Stimulated activated CD4-positive, alpha-beta T cell treated with anti-CD3 and anti-CD28 coated beads, Interleukin-15, amount 100 ng/mL, for 24 hours (primary cell): ENCODE measurements around the gene MZF1.

Experiments used
- DNase-seq: peaks from one replicate; pipeline ENCODE4 v3.0.0-alpha.2; 2020

MZF1 gene

DNA sequence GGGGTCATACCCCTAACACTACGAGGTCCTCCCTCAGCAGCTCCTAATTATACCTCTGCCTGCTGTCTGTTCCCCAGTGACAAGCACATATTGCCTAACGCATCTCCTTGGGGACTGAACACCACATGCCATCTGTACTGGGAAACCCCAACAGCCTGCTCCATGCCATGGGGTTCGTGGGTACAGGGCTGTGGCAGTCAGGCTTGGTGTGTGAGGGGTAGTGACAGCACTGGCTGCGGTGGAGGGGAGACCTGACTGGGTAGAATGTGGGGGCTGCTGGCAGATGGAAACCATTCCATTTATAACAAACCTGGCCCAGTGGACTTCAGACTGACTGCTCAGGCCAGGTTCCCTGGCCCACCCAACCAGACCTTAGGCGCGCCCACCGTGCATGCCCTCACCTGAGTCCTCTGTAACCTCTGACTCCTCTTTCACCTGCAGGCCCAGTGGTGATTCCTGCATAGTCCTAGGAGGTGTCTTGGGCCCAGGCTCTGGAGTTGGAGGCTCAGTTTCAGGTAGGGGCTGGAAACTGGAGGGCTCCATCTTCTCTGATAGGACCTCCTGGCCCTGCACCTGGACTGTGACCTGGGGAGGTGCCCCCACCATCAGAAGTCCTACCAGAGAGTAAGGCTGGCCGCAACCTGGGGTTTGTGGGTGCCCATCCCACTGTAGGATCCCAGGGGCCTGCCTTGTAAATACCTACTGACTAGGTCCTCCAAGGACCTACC lies 3.0 kb downstream of the MZF1 start:
- no peak for DNase-seq

DNA sequence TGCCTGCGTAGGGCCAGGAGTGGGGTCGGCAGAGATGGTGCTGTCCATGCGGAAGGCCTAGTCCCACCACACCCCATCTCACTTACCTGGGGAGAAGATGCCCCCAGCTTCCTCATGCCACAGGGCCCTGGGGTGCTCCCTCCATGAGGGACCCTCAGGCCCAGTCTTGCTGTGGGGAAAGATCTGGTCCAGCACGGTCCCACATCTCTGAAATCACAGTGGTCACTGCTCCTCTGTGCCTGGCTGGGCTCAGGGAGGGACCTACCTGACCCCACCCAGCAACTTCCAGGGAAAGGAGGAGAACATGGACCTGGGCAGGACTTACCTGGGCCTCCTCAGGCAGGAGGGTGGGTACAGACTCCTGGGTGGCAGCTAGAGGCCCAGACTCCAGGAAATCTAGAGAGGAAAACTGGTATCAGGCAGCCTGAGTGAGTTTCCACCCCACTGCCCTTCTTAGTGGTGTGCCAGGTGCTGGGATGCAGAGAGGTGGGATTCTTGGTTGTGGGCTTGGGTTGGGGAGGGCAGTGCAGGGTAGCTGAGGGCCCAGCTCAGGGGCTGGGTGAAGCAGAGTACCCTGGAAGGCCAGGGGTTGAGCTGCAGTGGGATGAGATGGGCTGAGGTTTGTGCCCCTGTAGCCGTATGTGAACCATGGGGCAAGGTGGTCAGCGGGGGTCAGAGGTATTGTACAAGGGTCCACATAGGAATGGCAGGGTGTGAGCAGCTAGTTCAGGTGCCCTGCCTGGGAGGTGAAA lies 3.8 kb downstream of the MZF1 start:
- DNase-seq = no peak

DNA sequence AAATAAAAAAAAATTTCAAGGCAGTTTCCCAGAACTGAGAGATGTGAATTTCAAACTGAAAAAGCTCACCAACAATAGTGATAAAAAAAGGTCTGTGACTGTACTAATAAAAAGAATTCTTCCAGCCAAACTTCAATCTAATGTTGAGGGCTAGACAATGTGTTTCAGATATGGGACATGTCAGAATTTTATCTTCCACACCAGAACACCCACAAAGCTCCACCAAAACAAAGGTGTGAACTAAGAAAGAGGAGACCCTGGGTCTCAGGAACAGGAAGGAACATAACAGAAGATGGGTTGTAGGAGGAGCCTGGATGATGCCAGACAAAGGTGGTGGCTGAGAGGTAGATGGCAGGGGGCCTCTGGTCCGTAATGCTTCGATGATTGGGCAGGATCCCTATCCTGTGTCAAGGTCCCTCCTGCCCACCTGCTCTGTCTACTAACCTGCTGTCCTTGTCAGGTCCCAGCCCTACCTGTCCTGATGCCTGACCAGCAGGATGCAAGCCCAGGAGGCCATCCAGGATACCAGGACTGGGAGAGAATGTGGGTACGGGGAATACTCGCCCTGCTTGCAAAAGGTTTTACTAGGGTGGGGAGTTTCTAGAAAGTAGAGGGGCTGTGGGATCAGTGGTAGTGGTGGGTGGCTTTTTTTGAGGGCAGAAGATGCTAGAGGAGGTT lies 4.5 kb downstream of the MZF1 start:
- no peak for DNase-seq

DNA sequence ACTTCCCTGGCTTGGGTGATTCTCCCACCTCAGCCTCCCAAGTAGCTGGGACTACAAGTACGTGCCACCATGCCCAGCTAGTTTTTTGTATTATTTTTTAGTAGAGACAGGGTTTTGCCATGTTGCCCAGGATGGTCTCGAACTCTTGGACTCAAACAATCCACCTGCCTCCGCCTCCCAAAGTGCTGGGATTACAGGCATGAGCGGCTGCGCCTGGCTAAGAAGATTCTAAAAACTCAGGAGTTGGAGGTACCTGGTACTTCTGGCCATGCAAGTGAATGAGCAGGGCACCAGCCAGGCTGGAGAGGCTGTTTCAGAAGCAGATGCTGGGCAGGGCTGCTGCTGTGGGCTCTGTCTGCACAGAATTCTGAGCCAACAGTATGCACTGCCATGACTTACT lies 6.1 kb downstream of the MZF1 start:
- no peak for DNase-seq

DNA sequence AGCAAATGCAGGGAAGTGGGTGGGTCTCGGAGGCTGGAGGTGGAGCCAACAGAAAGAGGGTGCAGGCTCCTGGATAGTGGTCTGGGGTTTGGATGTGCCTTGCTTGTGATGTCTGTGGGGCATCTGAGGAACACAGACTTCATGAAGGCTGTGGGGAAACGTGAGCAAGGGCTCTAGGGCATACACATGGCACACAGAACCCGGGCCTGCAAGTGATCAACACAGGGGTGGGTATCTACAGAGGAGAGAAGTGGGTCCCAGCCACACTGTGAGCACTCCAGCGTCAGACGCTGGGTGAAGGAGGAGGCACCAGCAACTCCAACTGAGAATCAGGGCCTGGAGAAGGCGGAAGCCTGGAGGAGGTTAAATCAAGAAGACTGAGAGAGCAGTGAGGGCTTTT lies 9.3 kb downstream of the MZF1 start:
- no peak for DNase-seq

DNA sequence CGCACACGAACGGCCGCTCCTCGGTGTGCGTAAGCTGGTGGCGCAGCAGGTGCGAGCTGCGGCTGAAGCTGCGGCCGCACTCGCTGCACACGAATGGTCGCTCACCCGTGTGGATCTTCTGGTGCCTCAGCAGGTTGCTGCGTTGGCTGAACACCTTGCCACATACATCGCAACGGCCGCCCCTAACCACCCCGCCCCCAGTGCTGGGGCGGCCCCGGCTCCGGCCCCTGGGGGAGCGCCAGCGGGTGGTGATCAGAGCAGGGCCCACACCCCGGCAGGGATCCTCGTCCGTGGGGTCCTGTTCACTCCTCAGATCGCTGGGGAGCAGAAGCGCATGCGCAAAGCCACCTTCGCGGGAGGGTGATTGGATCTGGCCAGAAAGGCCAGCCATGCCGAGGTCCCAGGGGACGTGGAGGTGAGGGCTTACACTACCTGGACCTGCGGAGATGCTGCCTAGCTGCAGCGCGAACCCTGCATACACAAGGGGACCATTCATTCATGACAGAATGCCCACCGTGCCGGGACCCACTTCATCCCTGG lies 10.0 kb downstream of the MZF1 start:
- peak; percentile 60 for DNase-seq

DNA sequence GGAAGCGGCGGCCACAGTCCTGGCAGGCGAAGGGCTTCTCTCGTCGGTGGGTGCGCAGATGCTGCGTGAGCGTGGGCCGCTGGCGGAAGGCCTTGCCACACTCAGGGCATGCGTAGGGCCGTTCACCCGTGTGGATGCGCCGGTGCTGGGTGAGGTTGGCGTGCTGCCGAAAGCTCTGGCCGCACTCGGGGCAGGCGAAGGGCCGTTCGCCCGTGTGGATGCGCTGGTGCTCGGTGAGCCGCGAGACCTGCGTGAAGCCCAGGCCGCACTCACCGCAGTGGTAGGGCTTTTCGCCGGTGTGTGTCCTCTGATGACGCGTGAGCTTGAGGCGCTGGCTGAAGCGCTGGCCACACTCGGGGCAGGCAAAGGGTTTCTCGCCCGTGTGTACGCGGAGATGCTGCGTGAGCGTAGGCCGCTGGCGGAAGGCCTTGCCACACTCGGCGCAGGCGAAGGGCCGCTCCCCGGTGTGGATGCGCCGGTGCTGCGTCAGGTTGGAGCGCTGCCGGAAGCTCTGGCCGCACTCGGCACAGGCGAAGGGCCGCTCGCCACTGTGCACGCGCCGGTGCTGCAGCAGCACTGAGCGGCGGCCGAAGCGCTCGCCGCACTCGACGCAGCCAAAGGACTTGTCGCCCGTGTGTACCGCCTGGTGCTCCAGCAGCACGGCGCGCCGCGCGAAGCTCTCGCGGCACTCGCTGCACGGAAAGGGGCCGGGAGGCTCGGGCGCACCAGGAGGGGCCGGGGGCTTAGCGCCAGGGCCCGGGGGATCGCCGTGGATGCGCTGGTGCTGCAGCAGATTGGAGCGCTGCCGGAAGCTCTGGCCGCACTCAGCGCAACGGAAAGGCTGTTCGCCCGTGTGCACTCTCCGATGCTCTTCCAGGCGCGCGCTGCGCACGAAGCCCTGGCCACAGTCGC lies 10.8 kb downstream of the MZF1 start:
- peak; percentile 65 for DNase-seq

DNA sequence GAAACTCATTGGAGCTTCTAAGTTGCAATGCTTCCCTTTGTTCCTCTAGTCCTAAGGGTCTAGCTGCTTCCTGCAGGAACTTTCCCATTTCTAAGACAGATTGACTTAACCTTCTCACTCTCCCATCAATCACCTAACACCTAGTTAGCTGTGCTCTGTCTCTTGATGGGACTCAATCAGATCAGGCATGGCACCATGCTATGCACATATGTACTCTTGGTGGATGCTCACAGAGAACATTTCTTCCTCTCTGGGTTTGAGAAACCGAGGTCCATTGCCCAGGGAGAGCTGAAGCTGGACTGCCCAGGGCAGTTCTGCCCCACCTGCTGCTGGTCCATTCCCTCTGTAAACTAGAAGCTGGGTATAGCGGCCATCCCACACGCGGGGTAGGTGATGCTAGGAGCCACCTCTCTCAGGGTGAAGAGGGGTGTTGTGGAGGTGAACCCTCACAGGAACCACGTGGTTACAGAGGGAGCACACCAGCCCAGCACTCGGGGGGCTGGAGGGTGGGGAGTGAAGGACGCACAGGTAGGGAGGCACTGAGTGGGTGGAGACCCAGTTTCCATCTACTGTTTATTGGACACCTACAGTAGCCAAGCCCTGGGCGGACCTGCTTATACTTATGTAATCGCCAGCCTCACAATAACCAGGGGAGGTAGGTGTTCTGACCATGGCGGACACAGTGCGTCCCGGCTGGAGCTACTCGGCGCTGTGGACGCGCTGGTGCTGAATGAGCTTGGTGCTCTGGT lies 11.6 kb downstream of the MZF1 start:
- no peak for DNase-seq

DNA sequence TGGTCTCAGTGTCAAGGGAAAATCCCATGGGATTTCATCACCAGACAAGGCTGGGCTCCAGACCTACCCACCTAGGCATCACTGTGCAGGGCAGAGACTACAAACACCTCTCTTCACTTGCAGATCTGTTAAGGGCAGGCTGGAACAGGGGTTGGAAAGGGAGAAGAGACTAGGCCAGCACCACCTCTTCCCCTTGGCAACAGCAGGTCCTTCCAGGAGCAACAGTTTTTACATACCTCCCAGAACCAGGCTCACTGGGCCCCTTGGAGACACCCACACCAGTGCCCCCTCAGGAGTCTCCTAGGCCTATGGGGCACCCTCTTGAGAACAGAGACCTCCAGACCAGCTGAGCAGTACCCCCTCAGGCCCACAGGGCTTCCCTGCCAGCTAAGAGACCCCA lies 12.2 kb downstream of the MZF1 start:
- no peak for DNase-seq

DNA sequence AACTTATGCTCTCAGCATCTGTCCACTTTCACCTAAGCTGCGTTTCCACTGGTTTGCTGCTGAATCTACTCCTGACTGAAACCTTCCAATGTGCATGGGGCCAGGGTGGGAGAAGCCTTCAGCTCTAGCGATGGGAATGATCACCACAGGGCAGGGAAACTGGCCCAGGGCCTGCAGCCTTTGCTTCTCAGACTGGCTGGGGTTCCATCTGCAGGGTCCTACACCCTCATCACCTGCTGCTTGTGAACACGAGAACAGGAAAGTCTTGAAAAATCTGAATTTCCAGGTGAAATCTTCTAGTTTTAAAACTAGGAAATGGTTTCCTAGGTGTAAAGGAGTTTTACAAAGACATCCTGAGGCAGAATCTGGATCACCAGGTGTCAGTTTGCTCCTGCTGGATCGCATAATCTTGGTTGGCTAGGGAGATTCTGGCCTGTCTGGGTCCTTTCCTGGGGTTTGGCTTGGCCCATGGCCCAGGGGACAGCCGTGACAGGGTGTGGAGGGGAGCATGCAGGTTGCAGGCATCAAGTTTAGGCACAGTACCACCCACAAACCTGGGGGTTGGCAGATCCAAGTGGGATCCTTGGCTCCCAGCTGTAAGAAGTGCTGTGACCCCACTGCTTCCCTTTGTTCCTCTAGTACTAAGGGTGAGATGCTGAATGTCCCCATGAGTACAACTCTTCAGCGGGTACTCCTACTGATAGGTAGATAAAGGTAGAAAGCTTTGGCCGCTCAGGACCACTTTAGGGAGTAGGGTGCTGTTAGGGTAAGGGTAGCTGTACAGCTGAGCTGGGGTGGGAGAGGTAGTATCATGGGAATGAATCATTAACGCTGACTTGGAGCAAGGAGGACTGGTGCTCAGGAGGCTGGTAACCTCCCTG lies 12.9 kb downstream of the MZF1 start:
- no peak for DNase-seq

DNA sequence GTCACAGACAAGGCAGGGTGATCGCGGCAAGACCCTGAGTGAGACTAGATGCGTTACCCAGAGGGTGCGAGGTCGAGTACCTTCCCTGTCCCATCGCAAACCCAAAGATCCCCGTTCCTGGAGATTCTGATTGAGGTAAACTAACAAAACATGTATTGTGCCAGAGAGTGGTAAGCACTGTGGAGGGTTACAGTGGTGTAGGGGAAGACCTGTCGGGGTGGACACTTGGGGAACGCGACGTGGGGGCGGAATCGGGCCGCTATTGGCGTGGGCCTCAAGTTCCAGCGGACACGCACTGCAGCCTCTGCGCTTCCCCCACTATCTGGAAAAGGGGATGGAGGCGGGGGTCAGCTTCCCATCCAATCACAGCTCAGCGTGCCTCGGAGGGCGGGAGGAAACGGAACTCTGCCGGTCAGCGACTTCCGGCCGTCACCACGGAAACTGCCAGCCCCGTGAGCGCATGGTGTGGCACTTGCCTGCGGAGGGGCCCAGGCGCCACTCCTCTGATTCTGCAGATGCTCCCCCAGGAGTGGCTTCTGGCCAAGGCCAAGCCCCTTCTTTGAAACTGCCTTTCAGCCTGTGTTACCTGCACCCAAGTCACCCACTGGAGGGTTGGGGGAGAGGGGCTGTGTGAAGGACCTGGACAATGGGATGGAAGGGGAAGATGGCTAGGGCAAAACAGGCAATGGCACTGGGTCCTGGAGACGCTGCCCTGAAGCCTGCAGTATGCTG lies 13.7 kb downstream of the MZF1 start:
- peak; percentile 92 for DNase-seq

DNA sequence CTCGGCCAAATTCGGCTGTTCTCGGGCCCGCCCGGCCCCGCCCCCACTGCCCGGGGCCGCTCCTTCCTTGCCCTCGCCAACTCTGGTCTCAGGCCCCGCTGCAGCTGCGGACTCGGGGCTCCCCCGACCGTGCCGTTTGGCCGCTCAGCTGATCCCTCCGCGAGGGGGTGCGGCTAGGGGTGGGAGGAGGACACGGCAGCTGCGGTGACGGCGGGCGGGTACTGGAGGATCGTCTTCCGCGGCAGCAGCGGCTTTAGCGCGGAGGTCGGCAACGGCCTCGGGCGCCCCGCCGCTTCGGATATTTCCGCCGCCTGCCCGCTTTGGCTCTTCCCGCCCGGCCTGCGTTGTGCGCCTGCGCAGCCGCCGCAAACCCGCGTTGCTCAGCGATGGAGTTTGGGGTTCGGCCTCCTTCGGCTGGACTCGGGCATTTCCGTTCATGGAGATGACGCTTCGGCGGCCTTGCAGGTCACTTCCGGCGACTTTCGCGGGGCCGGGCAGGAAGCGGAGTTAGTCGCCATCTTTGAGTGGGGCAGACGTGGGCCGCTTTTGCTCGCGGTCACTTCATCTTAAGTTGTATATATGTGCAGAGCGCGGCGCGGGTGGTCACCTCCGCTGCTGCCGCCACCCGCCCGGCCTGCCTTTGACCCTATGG lies 14.4 kb downstream of the MZF1 start:
- peak; percentile 100 for DNase-seq

DNA sequence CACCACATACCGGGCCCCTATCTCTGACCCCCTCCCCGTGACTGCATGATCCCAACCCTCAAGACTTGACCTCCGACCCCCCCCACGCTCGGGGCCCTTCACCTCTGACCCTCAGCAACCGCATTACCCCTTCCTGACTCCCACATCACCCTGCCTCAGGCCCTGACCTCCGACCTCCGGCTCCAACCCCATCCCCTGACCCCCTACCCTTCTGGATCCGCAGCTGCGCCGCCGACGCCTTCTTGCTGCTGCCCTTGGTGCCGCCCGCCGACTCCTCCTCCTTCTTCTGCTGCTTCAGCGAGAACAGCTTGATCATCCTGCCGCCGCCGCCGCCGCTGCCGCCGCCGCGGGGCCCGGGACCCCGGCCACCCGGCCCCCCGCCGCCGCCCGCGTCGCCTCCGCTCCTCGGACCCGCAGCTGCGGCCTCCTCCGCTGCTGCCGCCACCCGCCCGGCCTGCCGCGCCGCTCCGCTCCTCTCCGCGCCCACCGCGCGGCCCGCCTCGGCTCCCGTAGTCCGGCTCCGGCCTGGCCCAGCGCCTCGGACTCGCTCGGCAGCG lies 15.0 kb downstream of the MZF1 start, which contains the start of gene UBE2M:
TSS of gene UBE2M (minus strand) at position 546 of the 557 bp plus-strand sequence. CDS start at position 316, 230 bp downstream.
- peak; percentile 72 for DNase-seq

DNA sequence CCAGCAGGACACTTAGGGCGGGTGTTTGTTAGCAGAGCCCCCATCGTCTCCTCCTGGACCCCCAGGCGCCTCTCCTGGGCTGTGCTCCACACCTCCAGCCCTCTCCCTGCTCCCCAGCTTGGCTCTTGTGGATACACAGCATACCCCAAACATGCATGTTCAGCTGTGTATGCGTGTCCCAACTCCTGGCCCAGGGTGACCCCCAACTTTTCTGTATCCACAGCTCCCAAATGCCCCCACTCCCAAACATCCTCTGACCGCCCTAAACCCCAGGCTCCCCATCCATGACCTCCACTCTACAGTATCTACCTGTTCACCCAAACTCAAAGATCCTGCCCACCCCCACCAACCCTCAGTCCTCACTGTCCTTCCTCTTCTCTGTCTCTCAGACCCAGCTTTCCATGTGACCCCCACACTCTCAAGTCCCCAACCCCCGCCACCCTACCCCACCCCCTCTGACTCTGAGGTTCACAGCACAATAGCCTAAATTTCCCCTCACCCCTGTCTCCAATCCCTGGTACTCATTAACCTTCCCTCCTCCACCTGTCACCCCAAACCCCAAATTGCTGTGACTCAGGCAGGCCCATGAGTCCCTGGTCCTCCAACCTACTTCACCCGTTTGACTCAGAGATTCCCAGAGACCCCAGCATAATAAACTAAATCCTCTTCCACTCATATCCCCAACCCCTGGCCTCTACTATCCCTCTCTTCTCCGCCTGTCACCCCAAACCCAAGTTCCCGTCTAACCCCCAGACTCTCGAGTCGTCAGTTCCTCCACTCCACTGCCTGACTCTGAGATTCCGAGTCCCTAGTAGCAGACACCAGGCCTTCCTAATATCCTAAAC lies 15.7 kb downstream of the MZF1 start:
- DNase-seq = no peak

DNA sequence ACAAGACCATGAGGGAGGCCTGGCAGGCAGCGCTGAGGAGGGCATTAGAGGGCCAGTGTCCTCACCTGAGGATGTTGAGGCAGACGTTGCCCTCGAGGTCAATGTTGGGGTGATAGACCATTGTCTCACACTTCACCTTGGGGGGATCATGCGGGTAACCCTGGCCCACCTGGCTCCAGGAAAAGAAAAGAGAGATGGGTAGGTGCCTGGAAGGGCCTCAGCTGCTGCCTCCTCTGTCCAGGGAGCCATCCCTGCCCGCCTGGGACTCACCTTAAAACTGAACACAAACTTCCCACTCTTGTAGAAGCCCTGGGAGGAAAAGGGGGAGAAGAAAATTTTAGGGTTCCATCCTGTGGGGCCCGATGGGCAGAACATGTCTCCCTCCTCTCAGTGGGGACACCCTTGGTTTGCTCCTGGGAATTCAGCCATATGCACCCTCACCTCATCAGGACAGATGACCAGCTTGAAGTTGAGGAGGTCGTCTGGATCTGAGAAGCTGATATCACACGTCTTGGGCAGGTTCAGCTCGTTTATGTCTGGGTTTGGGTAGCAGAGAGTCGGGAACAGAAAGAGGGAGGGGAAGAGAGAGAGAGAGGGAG lies 16.4 kb downstream of the MZF1 start:
- no peak for DNase-seq

DNA sequence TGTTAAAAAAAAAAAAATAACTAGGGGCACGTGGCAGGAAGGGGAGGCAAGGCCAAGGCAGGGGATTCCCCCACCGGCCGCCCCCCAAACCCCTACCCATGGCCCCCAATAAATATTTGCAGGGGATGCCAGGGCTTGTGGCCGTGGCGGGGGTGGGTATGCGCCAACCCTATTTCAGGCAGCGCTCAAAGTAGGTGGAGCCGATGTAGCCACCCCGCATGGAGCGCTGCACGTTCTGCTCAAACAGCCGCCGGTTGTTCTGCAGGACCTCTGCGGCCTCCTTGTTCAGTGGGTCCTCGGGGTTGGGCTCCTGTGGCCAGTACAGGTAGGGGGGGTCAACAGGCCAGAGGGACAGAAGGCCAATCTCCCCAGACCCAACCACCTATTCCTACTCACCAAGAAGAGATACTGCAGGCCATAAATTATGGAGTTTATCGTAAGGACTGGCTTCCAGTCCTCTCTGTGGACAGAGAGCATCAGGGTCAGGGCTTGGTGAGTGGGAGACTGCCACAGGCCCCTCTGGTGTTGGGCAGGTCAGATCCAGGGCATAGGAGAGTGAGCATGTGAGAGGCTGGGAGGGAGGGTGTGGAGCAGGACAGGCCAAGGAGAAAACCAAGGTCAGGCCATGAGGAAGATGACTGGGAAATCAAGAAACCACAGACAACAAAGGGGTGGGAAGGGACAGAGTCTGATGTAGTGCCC lies 17.1 kb downstream of the MZF1 start:
- DNase-seq = no peak

DNA sequence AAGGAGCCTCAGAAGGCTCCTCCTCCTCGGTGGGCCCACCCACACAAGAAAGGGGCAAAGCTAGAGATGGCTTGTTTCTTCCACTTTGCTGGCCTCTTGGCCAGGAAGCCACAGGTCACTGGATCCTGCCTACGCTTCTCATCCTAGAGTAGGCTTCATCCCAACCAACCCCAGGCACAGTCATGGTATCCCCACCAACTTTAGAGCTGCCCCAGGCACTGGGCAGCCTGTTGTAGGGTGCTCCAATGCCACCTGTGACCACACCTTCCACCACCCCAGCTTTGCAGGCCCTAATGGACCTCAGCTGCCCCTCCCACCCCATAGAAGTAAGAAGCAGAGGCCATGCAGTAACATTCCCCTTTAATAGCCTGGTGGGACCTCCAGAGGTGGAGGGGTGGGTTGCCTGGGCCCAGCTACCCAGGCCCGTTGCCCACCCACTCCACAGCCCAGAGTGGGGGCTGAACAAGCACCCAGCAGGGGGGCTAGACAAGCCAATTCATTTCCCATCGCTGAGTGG lies 17.7 kb downstream of the MZF1 start:
- DNase-seq = no peak
